Camera-type eye (tissue), 1 donor: Measurements from ENCODE around the gene NSG2. TPM values are rescaled to one million over a fixed set of nuclear protein-coding genes. Genes with fewer than 3 reads are reported as not detected.

Experiments
- total RNA-seq: library from RNA; depleted of rRNA; stranded (reverse); fragments of >200 nt; gene quantifications from one replicate; pipeline ENCODE4 v1.2.3, GENCODE V29; 2014

NSG2 gene
- 108 TPM for total RNA-seq

GRCh38 chr5:174045470-174046025, at the start of gene NSG2:
Gene NSG2 (plus strand): TSS chr5:174045706. CDS start chr5:174046756, 1,050 bp downstream.

Other genes with a start within 250 kb of the NSG2 start
- gene CPEB4, start 157.4 kb upstream of the NSG2 start, total RNA-seq, result 70.3 TPM
- not detected for gene C5orf47, start 56.5 kb upstream of the NSG2 start, total RNA-seq